ENCODE measurements around the gene ITIH3.

ITIH3 gene

DNA sequence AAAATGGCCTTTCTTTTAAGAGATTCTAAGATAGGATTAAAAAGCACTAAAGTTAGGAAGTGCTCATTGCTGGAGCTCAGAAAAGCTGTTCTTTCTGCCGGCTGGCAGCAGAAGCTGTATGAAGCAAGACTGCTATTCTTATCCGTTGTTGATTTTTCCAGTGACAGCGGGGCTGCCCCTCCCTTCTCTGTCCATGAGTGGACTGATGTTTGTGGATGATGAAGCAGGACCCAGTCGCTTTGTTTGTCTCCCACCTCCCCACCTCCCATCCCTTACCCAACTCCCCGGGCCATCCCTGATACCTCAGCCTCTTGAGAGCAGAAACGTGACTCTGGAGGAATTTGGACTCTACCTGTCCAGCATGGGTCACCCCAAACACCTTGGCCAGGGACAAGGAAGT is 50.6 kb downstream of the ITIH3 start:
- TF ChIP-seq, protein P1, sequence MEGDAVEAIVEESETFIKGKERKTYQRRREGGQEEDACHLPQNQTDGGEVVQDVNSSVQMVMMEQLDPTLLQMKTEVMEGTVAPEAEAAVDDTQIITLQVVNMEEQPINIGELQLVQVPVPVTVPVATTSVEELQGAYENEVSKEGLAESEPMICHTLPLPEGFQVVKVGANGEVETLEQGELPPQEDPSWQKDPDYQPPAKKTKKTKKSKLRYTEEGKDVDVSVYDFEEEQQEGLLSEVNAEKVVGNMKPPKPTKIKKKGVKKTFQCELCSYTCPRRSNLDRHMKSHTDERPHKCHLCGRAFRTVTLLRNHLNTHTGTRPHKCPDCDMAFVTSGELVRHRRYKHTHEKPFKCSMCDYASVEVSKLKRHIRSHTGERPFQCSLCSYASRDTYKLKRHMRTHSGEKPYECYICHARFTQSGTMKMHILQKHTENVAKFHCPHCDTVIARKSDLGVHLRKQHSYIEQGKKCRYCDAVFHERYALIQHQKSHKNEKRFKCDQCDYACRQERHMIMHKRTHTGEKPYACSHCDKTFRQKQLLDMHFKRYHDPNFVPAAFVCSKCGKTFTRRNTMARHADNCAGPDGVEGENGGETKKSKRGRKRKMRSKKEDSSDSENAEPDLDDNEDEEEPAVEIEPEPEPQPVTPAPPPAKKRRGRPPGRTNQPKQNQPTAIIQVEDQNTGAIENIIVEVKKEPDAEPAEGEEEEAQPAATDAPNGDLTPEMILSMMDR (IDR thresholded peaks at IDR 0.05; ENCODE audit: insufficient read depth, missing control alignments) = no peak
- FAIRE-seq = no peak
- DNase-seq (ENCODE audit: insufficient read length, low spot score) = no peak

DNA sequence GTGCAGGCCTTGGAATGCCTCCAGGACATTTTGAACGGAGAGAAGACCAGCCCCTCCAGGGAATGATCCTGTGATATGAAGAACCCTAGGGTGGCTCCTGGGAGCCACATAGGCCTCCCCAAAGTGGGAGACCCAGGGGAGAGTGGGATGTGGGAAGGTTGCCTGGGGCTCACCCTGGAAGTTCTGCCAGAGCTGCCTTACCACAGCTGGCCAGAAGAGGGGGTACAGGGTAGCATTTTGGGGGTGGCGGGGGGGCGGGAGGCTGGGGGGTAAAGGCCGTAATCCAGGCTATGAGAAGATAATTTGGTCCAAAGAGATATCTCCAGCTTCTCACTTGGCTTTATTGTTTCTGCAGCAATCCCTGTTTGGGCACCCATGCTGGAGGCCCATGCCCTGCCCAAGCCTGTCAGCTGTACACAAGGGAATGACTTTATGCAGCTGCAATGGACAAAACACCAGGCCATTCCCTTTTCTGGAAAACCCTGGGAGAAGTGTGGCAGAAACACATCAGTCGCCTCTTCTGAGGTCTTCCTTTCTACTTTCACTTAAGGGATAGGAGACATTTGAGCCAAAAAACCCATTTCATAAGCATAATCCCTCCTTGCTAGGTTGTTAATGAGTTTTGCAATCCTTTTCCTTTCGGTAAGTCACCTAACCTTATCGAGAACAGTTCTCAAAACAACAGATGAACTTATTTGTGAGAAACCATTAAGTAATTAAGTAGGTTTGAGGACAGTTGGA is 51.3 kb downstream of the ITIH3 start:
- TF ChIP-seq, protein P1 (IDR thresholded peaks at IDR 0.05; ENCODE audit: insufficient read depth, missing control alignments) = peak; percentile 5
- FAIRE-seq (no peak), DNase-seq (ENCODE audit: insufficient read length, low spot score) (no peak)

DNA sequence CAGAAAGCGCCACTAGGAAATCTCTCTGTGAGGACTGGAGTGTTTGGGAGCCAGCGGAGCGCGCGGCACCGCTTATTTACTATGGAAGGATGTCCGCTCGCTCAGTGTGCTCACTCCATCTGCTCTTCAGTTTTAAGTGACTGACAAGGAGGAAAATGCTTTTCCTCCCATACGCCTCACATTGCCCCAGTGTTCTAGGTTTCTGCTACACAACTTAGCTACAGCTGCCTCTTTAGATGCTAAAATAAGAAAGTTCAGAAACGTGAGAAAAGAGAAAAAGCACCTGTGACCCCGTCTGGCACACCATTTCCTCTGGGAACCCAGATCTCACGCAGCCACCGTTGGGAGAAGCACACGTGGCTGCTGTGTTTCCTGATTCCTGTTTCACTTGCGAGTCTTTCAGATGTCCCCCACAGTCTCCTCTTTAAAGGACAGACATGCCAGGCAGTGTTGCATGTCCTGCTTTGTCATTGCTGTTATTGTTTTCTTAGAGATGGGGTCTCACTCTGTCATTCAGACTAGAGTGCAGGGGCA is 51.9 kb downstream of the ITIH3 start:
- FAIRE-seq (no peak), DNase-seq (ENCODE audit: insufficient read length, low spot score) (no peak)
- TF ChIP-seq, protein P1 (IDR thresholded peaks at IDR 0.05; ENCODE audit: insufficient read depth, missing control alignments) = no peak

DNA sequence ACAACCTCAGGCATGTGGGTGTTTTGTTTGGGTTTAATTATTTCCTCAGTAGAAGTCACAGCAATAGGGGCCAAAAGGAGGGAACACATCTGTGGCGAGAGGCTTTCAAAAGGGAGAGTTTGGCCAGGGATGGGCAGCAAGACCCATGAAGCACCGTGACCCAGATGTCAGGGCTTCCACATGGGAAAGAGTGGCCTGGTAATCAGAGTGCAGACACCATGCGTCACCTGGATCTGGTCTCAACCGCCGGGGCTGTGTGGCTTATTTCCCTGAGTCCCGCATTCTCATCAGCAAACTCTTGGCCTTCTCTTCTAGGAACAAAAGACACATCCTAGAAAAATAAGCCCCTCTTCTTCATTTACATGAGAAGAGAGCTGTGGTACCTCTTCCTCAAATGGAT is 52.6 kb downstream of the ITIH3 start:
- TF ChIP-seq, protein P1 (IDR thresholded peaks at IDR 0.05; ENCODE audit: insufficient read depth, missing control alignments) = no peak
- FAIRE-seq (no peak), DNase-seq (ENCODE audit: insufficient read length, low spot score) (no peak)

DNA sequence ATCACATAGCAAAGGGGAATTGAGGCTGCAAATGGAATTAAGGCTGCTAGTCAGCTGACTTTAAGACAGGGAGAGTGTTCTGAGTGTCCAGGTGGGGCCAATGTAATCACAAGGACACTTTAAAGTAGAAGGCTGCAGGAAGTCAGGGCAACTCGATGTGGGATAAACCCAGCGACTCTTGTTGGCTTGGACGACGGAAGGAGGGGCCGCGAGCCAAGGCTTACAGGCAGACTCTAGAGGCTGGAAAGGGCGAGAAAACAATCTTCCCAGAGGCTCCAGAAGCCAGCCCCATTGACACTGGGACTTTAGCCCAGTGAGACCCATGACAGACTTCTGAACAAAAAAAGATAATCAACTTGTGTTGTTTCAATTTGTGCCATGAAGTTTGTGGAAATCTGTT is 53.1 kb downstream of the ITIH3 start:
- TF ChIP-seq, protein P1 (IDR thresholded peaks at IDR 0.05; ENCODE audit: insufficient read depth, missing control alignments) = no peak
- DNase-seq (ENCODE audit: insufficient read length, low spot score) (no peak), FAIRE-seq (no peak)

DNA sequence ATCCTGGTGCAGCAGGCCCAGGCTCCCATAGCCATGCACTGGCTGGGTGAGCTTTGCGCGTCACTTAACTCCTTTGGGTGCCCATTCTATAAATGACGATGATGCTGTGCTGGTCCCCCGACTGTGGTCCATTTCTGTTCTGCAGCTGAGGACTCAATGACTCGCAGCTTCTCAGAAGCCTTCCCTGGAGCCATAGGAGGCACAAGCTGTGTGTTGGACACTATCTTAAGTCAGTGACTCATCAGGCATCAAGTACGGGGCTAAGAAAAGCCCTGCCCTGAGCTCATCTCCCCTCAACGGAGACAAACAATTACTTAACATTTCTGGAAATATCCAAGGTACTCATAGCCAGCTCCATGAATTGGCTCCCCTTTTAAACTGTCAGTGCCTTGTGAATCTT is 54.0 kb downstream of the ITIH3 start:
- FAIRE-seq (no peak), DNase-seq (ENCODE audit: insufficient read length, low spot score) (no peak)
- TF ChIP-seq, protein P1 (IDR thresholded peaks at IDR 0.05; ENCODE audit: insufficient read depth, missing control alignments) = no peak

DNA sequence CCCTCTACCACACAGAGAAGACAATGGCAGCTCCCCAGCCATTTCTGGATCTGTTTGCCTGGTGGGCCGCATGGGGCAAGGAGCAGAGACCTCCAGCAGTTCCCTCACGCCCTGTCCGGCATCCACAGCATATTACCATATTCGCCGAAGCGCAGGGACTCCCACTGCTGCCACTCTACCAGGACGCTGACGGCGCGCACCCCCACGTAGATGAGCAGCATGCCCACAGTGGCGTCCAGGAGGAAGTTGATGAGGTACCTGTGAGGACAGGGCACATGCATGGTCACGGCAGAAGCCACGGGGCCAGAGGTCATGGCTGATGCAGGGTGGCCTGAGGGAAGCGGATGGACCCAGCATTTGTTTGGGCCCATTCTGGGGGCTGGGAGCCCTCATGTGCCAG is 55.1 kb downstream of the ITIH3 start:
- TF ChIP-seq, protein P1 (IDR thresholded peaks at IDR 0.05; ENCODE audit: insufficient read depth, missing control alignments) = no peak
- DNase-seq (ENCODE audit: insufficient read length, low spot score) (no peak), FAIRE-seq (no peak)
